ENCODE measurements around the gene LIPC.
A peak's percentile ranks its signal among the peaks of the same experiment; 100 is the strongest.

The LIPC gene

DNA sequence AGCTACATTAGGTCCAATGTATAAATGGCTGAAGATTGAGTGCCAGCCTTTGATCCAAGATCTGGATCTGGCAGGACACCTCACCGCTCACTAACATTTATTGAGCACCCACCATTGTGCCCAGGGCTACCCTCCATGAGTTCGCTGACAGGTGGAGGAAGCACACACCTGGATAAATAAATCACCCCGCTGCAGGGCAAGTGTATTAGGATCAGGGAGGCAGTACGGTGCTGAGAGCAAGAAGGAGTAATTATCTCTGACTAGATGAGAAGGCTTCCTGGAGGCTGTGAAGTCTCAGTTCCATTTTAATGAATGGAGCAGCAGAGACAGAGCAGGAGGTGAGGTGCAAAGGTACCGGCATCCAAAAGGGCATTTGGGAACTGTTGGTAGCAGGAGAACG lies 104.1 kb downstream of the LIPC start:
- DNase-seq, result no peak

DNA sequence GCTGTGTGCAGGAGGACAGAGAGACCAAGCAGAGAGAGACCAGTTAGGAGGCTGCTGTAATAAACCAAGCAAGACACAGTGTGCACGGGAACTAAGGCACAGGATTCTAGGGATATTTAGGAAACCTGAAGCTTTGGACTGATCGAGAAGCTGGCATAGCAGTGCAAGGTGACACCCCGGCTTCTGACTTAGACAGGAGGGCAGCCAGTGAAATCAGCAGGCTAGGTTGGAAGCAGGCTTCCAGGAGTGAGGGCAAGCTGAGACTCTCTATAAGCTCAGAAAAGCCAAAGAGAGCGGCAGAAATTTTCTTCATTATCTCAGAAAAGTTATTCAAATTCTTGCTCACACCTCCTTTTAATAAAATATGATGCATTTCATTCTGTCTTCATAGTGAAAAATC lies 104.6 kb downstream of the LIPC start:
- DNase-seq, result no peak

DNA sequence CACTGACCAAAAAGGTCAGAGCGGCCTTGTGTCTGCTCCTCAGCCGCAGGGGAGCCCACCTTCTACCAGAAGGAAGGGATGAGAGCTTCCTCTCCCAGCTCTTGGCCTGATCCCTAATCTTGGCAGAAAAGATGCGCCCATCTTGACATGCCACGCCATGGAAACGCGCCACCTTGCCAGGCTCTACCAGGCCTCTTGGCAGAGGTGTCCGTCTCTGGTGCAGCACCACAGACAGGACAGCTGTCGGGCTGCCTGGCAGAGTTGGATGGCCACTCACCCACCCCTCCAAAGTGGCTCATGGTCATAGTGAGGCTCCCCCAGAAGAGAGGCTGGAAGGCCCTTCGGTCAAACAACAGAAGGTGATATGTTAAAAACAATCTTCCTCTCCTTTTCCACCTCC lies 105.2 kb downstream of the LIPC start:
- no peak for DNase-seq

DNA sequence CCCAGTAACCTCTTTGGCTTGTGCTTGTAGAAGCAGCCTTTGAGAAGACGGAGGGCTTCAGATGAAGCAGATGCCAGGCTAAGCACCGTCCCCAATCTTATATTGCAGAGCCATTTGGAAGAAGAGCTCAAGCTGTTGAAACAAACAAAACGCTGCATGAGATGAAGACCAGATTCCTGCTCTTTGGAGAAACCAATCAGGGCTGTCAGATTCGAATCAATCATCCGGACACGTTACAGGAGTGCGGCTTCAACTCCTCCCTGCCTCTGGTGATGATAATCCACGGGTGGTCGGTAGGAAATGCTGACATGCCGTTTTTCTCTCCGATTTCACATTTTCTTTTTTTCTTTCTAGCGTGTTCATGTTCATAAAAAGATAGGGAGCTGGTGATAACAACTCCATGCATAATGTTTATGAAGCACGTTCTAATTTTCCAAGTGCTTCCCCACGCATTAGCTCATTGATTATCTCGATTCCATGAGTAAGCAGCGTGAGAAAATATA lies 106.5 kb downstream of the LIPC start:
- DNase-seq, result no peak

DNA sequence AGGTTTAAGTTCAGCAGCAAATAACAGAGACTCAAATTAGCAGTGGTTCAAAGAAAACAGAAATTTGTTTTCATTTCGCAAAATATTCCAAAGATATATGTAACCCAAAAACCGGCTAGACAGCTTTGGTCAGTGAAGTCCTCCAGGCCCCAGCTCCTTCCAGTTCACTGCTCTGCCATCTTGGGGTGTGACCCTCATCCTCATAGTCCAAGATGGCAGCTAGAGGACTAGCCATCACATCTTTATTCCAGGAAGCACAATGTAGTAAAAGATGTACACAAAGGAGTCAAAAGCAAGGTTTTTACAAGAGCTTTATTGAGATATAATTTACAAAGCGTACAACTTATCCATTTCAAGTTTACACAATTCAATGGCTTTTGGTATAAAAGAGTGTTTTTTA lies 107.1 kb downstream of the LIPC start:
- no peak for DNase-seq

DNA sequence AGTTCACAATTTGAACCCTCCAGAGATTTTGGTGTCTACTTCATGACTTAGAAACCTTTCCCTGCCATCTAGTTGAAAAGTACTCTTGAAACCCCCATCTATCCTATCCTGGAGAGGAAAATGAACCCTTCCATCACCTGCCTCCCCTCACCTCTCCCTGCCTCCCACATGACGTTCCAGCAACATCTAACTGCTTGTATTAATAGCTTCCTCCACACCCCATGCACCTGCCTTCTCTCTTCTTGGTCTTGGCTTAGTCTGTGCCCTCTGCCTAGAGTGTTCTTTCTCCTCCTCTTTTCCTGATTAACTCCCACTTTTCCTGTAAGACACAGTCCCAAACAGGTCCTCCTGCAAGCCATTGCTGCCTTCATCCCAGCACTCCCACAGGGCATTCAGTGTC lies 107.8 kb downstream of the LIPC start:
- DNase-seq, result no peak

DNA sequence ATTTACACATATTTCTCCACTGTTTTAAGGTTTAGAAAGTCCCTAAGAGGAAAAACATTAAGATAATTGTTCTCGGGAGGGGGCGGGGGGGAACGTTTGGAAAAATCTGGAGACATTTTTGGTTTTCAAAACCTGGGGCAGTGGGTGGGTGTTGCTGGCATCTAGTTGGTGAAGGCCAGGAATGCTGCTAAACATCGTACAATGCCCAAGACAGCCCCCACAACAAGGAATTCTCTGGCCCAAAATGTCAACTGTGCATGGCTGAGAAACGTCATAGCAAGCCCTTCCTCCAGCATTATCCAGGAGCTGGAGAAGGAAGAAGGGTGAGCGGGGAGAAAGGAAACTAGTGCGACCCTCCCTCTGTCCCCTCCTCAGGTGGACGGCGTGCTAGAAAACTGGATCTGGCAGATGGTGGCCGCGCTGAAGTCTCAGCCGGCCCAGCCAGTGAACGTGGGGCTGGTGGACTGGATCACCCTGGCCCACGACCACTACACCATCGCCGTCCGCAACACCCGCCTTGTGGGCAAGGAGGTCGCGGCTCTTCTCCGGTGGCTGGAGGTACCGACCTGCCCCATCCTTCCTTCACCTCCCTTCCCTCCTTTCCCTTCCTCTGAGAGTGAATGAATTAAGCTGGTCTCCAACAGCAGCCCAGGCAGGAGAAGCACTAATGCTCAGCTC lies 109.8 kb downstream of the LIPC start:
- DNase-seq, result no peak

DNA sequence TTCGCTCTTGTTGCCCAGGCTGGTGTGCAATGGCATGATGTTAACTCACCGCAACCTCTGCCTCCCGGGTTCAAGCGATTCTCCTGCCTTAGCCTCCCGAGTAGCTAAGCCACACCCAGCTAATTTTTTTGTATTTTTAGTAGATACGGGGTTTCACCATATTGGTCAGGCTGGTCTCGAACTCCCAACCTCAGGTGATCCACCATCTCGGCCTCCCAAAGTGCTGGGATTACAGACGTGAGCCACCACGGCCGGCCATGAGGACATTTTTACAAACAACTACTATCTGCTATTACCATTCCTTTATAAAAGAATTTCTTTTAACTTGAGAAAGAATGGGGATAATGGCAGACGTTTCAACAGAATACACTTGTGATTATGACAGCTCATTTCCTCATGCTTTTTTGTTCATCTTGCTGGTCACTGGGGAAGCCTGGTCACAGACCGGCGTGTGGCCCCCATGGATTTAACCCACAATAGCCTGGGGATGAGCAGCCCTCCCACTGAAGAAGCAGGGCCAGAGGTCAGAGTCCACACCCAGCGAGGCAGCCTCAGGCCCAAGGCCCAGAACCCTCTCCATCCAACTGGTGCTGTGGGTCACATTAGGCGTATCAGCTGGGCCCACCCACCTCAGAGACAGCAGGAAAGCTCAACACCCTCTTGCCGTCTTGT lies 112.0 kb downstream of the LIPC start:
- DNase-seq, result no peak

DNA sequence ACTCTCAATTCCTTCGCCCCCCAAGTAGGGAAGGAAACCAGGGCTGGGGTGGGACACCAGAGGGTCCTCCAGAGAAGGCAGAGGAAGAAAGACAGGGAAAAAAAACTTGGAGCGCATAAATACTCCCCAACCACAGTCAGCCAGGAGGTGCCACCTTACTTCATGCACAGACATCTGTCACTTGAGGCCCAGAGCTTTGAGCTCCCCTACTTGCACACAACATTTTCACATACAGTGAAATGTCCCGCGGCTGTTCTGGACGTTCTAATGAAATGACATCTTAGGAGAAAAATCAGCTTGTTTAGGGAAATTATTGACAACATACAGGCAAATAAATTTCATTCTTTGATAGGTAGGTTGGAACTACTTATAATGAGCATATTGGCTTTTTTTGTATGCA lies 113.0 kb downstream of the LIPC start:
- no peak for DNase-seq

DNA sequence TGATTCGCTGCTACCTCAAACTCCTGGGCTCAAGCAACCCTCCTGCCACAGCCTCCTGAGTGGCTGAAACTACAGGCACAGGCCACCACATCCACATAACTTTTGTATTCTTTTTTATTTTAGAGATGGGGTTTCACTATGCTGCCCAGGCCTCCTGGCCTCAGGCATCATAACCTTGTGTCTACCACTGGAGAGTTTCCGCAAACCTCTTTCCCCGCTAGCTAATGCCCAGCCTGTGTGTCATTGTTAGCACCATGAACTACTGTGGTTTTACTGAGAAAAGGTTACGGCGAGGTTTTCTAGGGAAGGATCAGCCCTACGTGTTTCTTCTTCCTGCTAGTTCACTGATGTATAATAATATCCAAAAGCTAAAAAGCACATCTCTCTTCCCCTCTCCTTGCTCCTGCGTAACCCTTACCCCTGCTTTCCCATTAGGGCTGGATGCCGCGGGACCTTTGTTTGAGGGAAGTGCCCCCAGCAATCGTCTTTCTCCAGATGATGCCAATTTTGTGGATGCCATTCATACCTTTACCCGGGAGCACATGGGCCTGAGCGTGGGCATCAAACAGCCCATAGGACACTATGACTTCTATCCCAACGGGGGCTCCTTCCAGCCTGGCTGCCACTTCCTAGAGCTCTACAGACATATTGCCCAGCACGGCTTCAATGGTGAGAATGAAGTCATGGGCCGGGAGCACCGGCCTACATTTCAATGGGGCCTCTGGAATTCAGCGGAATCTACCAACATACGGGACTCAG lies 113.7 kb downstream of the LIPC start:
- no peak for DNase-seq

DNA sequence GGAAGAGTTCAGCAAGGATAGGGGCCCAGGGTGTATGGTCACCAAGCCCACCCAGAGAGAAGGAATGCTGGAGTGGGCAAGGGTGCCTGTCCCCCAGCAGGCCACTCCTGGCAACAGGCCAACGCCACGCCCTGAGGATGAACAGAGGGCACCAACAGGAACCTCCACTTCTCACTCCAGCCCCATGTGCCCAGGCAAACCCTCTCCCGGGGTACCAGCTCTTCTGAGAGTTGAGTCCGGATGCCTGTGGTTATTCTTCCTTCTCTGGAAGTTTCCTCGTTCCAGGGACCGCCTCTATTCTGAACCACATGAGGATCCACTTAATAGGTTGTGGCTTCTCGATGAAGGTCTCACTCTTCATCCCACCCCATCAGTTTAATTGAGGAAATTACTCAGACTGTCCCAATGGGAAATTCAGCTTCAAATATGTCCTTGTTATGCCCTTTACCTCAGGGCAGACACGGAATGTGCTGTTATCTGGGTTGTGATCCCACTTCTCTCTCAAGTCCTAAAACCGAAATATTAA lies 114.3 kb downstream of the LIPC start:
- DNase-seq, result no peak

DNA sequence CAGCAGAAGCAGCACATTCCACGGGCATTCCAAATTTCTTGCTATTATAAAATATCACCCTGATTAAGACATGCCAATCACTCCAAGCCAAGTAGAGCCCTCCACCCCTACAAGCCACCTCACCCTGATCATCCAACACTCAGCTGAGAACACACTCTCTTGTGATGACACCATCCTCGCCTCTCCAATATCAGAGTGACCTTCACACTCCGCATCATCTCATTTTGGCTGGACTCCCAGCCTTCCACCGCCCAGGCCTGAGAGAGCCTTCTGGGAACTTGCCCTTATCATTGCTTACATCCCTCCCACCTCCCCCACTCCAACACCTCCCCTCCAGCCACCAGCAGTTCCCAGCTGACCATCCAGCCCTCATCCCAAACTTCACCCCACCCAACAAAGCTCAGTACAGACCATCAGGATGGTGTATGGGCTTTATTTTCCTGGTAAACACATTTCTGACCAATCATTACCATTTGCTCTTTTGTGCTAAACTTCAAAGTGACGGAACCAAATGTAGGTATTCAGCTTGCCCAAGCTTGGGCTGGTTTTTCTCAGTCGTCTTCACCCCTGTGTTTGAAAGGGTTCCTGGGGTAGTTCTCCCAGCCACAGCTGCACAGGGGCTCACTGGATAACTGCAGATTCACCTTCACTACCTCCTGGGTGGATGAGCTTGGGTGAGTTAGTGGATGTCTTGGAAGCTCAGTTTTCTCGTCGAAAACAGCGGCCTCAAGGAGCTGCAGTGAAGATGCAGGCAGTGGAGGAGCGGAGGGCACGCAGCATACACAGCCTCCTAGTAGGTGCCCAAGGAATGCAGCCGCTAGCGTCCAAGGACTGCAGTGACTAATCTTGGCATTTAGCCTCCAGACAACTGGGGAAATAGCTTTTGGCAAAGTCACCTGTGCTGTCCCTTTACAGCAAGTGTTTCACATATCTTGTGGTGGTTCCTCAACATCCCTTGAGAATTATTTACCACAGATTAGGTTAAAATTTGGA lies 115.1 kb downstream of the LIPC start:
- DNase-seq, result no peak

DNA sequence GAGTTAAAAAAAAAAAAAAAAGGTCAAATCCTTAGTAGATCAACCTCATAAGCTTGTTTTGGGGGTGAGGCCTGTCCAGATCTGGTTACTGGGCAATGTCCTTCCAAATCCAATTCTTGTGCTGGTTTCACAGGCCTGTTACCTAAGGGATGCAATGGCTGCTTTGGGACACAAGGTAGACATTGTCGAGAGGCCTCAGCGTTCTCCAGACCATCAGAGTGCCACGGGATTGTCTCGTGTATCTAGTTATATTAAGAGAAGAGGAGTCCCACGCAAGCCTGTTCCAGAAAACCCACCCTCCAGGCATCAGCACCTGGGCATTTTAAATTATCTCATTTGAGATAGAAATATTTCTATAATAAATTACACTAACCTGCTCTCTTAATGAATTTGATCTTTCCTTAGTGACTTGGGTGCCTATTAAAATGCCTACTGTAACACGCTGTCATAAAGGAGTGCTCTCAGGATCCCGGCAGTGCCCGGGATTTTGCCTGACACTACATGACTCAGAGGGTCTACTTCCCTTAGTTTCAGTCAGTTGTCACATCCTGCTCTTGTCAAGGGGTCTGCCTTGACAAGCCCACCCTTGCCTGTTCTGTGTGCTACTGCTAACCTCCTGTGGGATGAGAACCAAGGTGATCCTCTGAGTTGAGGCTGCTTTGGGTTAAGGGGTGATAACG lies 116.0 kb downstream of the LIPC start:
- DNase-seq, result no peak

DNA sequence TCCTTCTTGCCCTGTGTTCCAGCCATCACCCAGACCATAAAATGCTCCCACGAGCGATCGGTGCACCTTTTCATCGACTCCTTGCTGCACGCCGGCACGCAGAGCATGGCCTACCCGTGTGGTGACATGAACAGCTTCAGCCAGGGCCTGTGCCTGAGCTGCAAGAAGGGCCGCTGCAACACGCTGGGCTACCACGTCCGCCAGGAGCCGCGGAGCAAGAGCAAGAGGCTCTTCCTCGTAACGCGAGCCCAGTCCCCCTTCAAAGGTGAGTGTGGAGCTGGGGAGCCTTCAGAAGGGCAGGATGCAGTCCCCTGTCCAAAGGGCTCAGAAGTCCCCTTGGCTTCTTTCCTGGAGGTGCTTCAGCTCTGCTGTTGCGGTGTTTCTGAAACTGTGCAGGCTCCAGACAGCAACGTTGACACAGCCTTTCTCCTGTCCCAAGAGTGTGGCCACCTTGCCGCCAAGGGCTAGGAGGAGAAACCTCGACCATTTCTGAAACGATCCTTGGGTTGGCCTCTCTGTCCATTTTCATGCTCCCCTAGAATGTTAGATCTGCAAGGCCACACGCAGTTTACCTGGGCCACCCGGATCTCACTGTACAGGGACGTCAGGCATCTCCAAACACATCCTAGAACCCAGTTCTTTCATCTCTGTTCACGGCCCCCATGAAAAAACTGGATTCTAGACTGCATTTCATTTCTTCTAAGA lies 116.7 kb downstream of the LIPC start:
- DNase-seq, result no peak

DNA sequence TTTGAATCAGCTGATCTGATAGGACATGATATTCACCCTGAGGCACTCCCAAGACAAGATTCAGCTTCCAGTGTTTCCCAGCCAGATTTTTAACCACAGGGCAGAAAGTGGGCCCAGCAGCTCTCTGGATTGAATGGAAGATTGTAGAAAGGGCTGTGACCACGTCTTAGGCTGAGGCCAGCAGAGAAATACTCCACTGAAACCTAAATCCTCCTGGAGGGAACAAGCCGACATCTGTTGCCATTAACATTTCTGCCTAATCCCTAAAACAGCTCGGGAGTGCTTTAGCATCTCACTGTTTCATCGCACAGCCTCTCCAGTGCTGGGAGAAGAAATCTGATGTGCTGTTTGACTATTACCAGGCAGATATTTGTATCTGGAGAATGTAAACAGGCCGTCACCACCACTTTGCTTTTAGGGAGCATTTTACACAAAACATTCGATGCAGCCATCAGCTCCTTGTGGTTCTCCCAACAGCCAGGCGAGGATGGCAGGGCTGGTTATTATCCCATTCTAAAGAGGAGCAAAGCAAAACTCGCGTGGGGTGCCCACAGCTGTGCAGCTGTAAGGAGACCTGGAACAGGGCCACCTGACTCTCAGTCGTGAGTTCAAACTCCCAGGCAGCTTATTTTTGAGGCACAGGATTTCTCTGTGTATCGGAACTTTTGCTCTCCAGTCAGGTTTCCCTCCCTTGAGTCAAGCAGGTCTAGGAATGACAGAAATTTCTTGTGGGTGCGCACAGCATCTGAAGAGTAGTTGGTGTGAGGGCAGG lies 117.4 kb downstream of the LIPC start:
- DNase-seq, result no peak

DNA sequence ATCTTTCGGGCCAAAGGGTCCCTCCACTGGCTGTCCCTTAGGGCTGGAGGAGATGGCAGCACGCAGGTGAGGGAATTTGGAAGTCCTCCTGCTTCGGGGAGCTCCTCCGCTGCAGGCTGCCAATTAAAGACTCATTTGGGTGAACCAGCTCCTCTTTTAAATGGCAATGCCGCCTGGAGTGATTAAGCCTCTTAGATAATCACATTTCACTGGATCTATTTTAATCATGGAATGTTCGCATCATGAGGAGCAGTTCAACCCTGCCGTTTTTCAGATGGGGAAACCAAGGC lies 117.9 kb downstream of the LIPC start:
- peak in 1 of 51 donors; percentile 37 for DNase-seq

DNA sequence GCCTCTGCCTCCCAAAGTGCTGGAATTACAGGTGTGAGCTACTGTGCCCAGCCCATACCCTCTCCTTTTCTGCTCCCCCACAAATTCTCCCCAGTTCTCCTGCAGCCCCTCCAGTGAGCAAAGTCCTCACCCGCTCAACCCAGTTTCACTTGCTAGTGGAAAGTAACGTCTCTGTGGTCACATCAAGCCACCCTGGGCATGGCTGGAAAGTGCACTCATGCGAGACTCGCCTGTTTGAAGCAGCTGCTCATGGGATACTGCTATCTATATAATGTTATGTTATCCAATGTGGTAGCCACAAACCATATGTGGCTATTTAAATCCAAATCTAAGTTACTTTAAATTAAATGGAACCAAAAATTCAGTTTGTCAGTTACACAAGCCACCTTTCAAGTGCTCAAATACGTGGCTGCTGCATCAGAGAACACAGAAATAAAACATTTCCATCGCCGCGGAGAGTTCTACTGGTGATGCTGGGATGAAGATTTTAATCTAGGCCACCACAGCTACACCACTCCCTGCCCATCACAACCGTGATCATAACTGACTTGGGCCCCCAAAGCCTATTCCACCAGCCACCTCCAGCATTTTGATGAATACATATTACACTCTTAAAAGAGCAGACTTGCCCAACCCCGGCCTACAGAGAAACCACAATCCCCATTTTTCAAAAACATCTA lies 119.4 kb downstream of the LIPC start:
- DNase-seq, result no peak

DNA sequence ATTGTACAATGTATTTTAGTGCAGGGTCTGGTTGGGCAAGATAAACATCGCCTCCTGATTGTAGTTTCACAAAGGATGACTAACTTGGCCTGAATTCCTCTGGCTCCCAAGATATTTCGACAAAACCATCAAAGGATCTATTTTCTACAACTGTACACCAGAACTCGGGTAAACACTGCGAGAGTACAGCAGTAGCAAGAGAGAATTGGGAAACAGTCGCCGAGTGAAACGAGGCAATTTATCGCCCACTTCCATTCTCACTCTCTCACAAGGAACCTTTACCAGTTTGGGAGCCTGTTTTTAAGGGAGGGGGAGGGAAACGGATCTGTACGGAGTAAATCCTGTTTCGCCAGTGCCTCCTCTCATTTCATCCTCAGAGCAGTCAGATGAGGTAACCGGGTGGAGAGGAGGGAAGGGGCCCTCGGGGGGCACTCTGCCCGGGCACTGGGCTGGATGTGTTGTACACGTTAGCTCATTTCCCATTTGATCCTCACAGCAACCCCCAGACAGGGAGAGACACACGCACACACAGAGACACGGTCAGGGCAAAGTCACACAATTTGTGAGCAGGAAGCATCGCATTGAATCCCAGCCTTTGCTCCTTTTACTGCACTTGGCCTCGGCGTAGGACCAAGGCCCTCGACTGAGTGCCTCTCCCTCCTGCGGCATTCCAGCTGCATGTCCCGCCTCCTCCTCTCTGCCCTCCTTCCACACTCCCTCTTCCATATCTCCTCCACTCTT lies 120.1 kb downstream of the LIPC start:
- DNase-seq, result peak in 2 of 51 donors; percentile 14 to 43

All from hypothalamus (tissue), 51 donors.